GM23248 (cell line): ENCODE data around the gene PPCDC.

ENCODE experiments used
- EZH2 ChIP-seq: fragments of 200-600 bp; sonication (generic); IDR thresholded peaks from 2 replicates; pipeline ENCODE4 v1.6.1; 2018; ENCODE audit warnings: antibody characterized with exemption, mild to moderate bottlenecking; ENCODE audit not compliant: insufficient read depth, poor library complexity, severe bottlenecking
- EZH2phosphoT487 ChIP-seq: fragments of 200-600 bp; sonication (generic); IDR thresholded peaks from 2 replicates; pipeline ENCODE4 v1.6.1; 2018; ENCODE audit warnings: antibody characterized with exemption, moderate library complexity, mild to moderate bottlenecking, low read depth; ENCODE audit not compliant: insufficient read depth

- TF ChIP-seq EZH2 (no peak), EZH2phosphoT487 (no peak)
Measured at GRCh38 chr15:74995779-74996765, 27.3 kb upstream of the PPCDC start.
